Fibroblast of lung (primary cell): ENCODE data around the gene CLDN2.

Source experiments
- CTCF ChIP-seq, 2 donors: IDR thresholded peaks in 1 of 2; conservative IDR thresholded peaks in 1 of 2; 1 replicate in 1 of 2; 2 replicates in 1 of 2; pipeline ENCODE4 v1.5.1; 2011 to 2012; ENCODE audit warnings: low read length in 2 of 2, control low read depth in 1 of 2, inconsistent platforms in 1 of 2, low read depth in 1 of 2, mild to moderate bottlenecking in 1 of 2
- EZH2 ChIP-seq: IDR thresholded peaks from 2 replicates; pipeline ENCODE4 v1.5.1; 2012; ENCODE audit warnings: low read length, control low read depth, mild to moderate bottlenecking; ENCODE audit errors: missing control alignments

- no peak for TF ChIP-seq CTCF (conservative IDR thresholded peaks at IDR 0.05 in 1 of 2, IDR thresholded peaks at IDR 0.05 in 1 of 2; ENCODE audit: low read depth in 1 of 2, low read length in 2 of 2)
- no peak for TF ChIP-seq EZH2
Observed at GRCh38 chrX:106933538-106933961, 13.3 kb downstream of the CLDN2 start.
